Measurements from ENCODE around the gene MEN1.

Gene MEN1

GRCh38 chr11:64856382-64857227 lies 46.3 kb upstream of the MEN1 start:
- no peak for DNase-seq (ENCODE audit: extremely low spot score)
- CTCF ChIA-PET, result interaction anchor here (0.7 to 1.1 kb wide), 2 partner anchors 8 to 19 kb away, joined by 3 to 4 read pairs; no protein-coding TSS in a partner anchor
- TF ChIP-seq LEF1 (IDR thresholded peaks at IDR 0.05; ENCODE audit: borderline replicate concordance) (no peak), FOXM1 (IDR thresholded peaks at IDR 0.05; ENCODE audit: borderline replicate concordance) (no peak), HDGF (IDR thresholded peaks at IDR 0.05; ENCODE audit: borderline replicate concordance) (no peak), ZNF384 (IDR thresholded peaks at IDR 0.05) (no peak), TARDBP (IDR thresholded peaks at IDR 0.05) (no peak), FOXA1 (IDR thresholded peaks at IDR 0.05) (no peak), L3MBTL2 (conservative IDR thresholded peaks at IDR 0.05) (no peak), PKNOX1 (IDR thresholded peaks at IDR 0.05) (no peak), BHLHE40 (IDR thresholded peaks at IDR 0.05; ENCODE audit: borderline replicate concordance) (no peak), CTBP1 (IDR thresholded peaks at IDR 0.05; ENCODE audit: borderline replicate concordance) (no peak), SP1 (IDR thresholded peaks at IDR 0.05) (no peak), NFRKB (IDR thresholded peaks at IDR 0.05) (no peak), SUZ12 (IDR thresholded peaks at IDR 0.05) (no peak), FOXK2 (IDR thresholded peaks at IDR 0.05) (no peak)
- POLR2A ChIA-PET, result interaction anchor here (1.6 kb wide), 1 partner anchor 13 kb away, joined by 5 read pairs; no protein-coding TSS in a partner anchor

GRCh38 chr11:64855596-64856304 lies 45.4 kb upstream of the MEN1 start:
- TF ChIP-seq TARDBP (IDR thresholded peaks at IDR 0.05), result no peak
- no peak for TF ChIP-seq ELF4 (IDR thresholded peaks at IDR 0.05)
- TF ChIP-seq L3MBTL2 (conservative IDR thresholded peaks at IDR 0.05), result no peak
- no peak for TF ChIP-seq SP1 (IDR thresholded peaks at IDR 0.05)
- no peak for TF ChIP-seq NFRKB (IDR thresholded peaks at IDR 0.05)
- TF ChIP-seq ARNT (IDR thresholded peaks at IDR 0.05), result no peak
- no peak for TF ChIP-seq FOXK2 (IDR thresholded peaks at IDR 0.05)
- no peak for TF ChIP-seq FOXM1 (IDR thresholded peaks at IDR 0.05; ENCODE audit: borderline replicate concordance)
- no peak for TF ChIP-seq BHLHE40 (IDR thresholded peaks at IDR 0.05; ENCODE audit: borderline replicate concordance)
- no peak for TF ChIP-seq LEF1 (IDR thresholded peaks at IDR 0.05; ENCODE audit: borderline replicate concordance)
- TF ChIP-seq PKNOX1 (IDR thresholded peaks at IDR 0.05), result no peak
- TF ChIP-seq FOXA1 (IDR thresholded peaks at IDR 0.05), result no peak
- TF ChIP-seq ZNF384 (IDR thresholded peaks at IDR 0.05), result no peak
- no peak for TF ChIP-seq CTBP1 (IDR thresholded peaks at IDR 0.05; ENCODE audit: borderline replicate concordance)
- TF ChIP-seq HDGF (IDR thresholded peaks at IDR 0.05; ENCODE audit: borderline replicate concordance), result no peak
- TF ChIP-seq SUZ12 (IDR thresholded peaks at IDR 0.05), result no peak
- ChIA-PET POLR2A (interaction anchor here (0.8 to 1.6 kb wide), 2 partner anchors 12 to 406 kb away, joined by 3 to 5 read pairs; partner anchors contain the start of gene POLA2), CTCF (interaction anchor here (0.7 to 1.7 kb wide), 4 partner anchors 9 to 32 kb away, joined by 3 to 4 read pairs (median 4); no protein-coding TSS in a partner anchor)
- no peak for DNase-seq (ENCODE audit: extremely low spot score)

GRCh38 chr11:64854534-64855502 lies 44.5 kb upstream of the MEN1 start:
- no peak for TF ChIP-seq LEF1 (IDR thresholded peaks at IDR 0.05; ENCODE audit: borderline replicate concordance)
- TF ChIP-seq L3MBTL2 (conservative IDR thresholded peaks at IDR 0.05), result no peak
- TF ChIP-seq FOXK2 (IDR thresholded peaks at IDR 0.05), result no peak
- no peak for DNase-seq (ENCODE audit: extremely low spot score)
- ChIA-PET CTCF (interaction anchor here (0.6 to 1.7 kb wide), 5 partner anchors 8 to 33 kb away, joined by 3 to 4 read pairs (median 3); no protein-coding TSS in a partner anchor), POLR2A (interaction anchor here (0.8 to 1.6 kb wide), 2 partner anchors 11 to 407 kb away, joined by 3 to 5 read pairs; partner anchors contain the start of gene POLA2)

- DNase-seq (ENCODE audit: extremely low spot score), result no peak
- no peak for TF ChIP-seq TARDBP (IDR thresholded peaks at IDR 0.05)
- no peak for TF ChIP-seq FOXM1 (IDR thresholded peaks at IDR 0.05; ENCODE audit: borderline replicate concordance)
- no peak for TF ChIP-seq LEF1 (IDR thresholded peaks at IDR 0.05; ENCODE audit: borderline replicate concordance)
- no peak for TF ChIP-seq SP1 (IDR thresholded peaks at IDR 0.05)
- no peak for TF ChIP-seq ZNF384 (IDR thresholded peaks at IDR 0.05)
- TF ChIP-seq BHLHE40 (IDR thresholded peaks at IDR 0.05; ENCODE audit: borderline replicate concordance), result no peak
- no peak for TF ChIP-seq FOXK2 (IDR thresholded peaks at IDR 0.05)
- POLR2A ChIA-PET, result no interaction called here
- CTCF ChIA-PET, result interaction anchor here (0.6 to 1.7 kb wide), 2 partner anchors 15 to 32 kb away, joined by 3 to 4 read pairs; no protein-coding TSS in a partner anchor
Measured at GRCh38 chr11:64854157-64854533, 43.8 kb upstream of the MEN1 start.

GRCh38 chr11:64853709-64854108 lies 43.4 kb upstream of the MEN1 start:
- TF ChIP-seq NFRKB (IDR thresholded peaks at IDR 0.05) (no peak), SP1 (IDR thresholded peaks at IDR 0.05) (no peak), TARDBP (IDR thresholded peaks at IDR 0.05) (no peak), L3MBTL2 (conservative IDR thresholded peaks at IDR 0.05) (no peak), ELF4 (IDR thresholded peaks at IDR 0.05) (no peak), PKNOX1 (IDR thresholded peaks at IDR 0.05) (no peak), ARNT (IDR thresholded peaks at IDR 0.05) (no peak), ZNF384 (IDR thresholded peaks at IDR 0.05) (no peak), FOXM1 (IDR thresholded peaks at IDR 0.05; ENCODE audit: borderline replicate concordance) (no peak)
- ChIA-PET POLR2A (no interaction called here), CTCF (interaction anchor here (0.6 kb wide), 2 partner anchors 88 to 110 kb away, joined by 3 read pairs; no protein-coding TSS in a partner anchor)
- DNase-seq (ENCODE audit: extremely low spot score), result no peak
